NT2/D1 (cell line): Measurements from ENCODE around the gene HRH2.

ENCODE experiments used
- SUZ12 ChIP-seq: IDR thresholded peaks from 2 replicates; pipeline ENCODE4 v1.6.1; 2011; ENCODE audit not compliant: insufficient read length, insufficient read depth; ENCODE audit errors: extremely low read depth
- YY1 ChIP-seq: IDR thresholded peaks from 2 replicates; pipeline ENCODE4 v1.6.1; 2011; ENCODE audit not compliant: insufficient read length, insufficient read depth
- ZNF274 ChIP-seq: IDR thresholded peaks from 2 replicates; pipeline ENCODE4 v1.6.1; 2011; ENCODE audit warnings: mild to moderate bottlenecking, low read depth, low read length

DNA sequence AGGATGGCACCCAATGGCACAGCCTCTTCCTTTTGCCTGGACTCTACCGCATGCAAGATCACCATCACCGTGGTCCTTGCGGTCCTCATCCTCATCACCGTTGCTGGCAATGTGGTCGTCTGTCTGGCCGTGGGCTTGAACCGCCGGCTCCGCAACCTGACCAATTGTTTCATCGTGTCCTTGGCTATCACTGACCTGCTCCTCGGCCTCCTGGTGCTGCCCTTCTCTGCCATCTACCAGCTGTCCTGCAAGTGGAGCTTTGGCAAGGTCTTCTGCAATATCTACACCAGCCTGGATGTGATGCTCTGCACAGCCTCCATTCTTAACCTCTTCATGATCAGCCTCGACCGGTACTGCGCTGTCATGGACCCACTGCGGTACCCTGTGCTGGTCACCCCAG lies 25.4 kb downstream of the HRH2 start:
- TF ChIP-seq ZNF274 (no peak), SUZ12 (no peak), YY1 (no peak)
